Activated CD4-positive, CD25-positive, alpha-beta regulatory T cell treated with anti-CD3 and anti-CD28 coated beads, Interleukin-2, amount 50 U/mL, for 24 hours (primary cell): ENCODE measurements around the gene CNPY3.
"Not testable (repeated sequence)": the region's sequence is repeated elsewhere in the genome, so short reads cannot be mapped to it uniquely, and the experiment has no call there.

Experiments
- ATAC-seq, 2 donors: fragments of 150-1000 bp; cut with Tn5 transposase; one replicate each; pipeline ENCODE4 v1.10.0; 2021; ENCODE audit warnings: mild to moderate bottlenecking in 1 of 2, moderate library complexity in 1 of 2

The CNPY3 gene

DNA sequence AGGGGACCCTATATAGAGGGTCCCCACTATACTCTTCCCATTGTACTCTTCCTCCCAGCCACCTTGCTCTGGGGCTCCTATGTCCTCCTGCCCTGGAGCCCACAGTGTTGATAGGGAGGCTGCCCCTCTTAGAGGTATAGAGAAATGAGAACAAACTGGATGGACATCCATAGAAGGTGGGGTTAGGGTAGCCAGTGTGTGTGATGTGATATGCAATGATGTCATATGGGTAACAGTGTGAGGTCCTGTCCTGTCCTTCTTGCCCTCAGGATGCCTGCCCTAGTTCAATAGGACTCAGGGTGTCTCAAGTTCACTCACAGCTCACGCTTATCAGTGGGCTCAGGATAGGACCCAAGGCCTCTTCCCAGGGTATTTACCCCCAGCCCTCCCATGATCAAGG lies 13.0 kb upstream of the CNPY3 start:
- no peak for ATAC-seq

DNA sequence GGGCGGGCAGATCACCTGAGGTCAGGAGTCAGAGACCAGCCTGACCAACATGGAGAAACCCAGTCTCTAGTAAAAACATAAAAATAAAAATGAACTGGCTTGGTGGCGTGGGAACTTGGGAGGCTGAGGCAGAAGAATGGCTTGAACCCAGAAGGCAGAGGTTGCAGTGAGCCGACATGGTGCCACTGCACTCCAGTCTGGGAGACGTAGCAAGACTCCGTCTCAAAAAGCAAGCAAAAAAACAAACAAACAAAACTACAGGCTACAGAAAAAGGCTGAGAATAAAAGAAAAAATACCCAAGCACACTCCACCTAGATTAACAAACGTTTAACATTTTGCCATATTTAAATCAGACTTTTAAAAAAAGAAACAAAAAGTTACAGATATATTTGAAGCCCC lies 7.5 kb upstream of the CNPY3 start:
- no peak for ATAC-seq

DNA sequence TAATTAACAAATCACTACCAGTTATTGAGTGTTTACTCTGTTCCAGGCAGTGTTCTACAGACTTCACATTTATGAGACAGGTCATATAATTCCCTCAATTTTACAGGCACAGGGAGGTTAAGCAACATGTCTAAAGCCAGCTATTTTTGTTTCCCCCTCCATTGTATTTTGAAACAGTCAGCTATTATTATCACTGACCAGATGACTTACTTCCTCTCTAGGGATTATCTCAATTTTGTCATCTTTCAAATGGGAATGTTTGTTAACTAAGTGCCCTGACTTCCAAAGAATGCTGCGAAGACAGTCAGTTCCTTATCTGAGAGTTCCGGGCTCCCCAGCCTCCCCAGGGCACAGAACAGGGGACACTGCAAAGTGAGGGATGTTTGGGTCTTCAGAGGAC lies 5.6 kb upstream of the CNPY3 start:
- no peak for ATAC-seq

DNA sequence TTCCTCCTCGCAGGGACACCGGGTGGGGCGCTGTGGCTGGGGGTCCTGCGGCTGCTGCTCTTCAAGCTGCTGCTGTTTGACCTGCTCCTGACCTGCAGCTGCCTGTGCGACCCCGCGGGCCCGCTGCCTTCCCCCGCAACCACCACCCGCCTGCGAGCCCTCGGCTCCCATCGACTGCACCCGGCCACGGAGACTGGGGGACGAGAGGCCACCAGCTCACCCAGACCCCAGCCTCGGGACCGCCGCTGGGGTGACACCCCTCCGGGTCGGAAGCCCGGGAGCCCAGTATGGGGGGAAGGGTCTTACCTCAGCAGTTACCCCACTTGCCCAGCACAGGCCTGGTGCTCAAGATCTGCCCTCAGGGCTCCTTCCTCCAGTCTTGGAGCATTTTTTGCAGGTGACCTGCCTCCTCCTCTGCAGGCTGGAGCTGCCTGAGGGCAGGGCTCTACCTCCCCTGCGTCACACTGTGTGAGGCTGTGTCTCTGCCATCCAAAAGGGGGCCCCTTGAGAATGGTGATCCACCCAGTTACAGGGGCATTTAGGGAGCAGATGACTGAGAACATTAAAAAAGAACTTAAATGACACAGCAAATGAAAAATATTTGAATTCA lies 3.9 kb upstream of the CNPY3 start:
- ATAC-seq, result no peak

DNA sequence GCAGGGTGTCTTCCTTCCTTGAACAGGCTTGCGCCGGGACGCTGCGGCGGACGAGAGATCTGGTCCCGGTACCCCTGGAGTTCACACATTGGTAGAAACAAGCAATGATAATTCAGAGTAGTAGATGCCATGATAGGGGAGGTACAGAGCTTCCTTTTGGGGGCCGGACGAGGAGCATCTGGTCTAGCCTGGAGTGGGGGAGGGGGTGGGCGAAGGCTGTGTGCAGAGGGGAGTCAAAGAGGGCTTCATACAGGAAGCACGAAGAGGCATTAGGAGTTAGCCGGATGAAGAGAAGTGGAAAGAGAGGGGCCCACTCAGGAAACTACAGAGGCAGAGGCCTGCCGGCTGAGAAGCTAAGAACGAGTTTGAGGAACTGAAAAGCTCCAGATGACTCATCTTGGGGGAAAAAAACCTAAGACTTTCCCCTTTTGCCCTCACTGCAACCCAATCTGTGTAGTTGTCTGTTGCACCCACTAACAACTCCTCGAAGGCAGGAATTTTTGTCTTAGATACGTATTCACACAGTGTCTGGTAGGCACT lies 611 bp downstream of the CNPY3 start:
- peak; percentile 25 to 33 for ATAC-seq

DNA sequence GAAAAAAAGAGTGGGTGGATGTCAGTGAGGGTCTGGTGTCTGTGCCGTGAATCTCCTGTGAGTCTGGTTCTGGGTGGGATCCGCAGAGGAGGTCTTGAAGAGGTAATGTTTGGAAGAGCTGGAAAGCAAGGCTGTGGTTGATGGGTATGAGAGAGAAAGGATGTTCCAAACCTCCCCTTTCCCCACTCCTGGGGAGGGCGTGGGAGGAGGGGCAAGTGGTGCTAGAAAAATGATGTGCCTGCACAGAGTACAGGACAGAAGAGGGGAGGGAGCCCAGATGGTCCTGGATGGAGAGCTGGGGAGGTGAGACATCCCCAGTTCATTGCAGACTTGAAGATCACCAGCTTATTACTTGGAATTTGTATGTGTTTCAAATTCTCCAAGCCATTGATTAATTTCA lies 3.1 kb downstream of the CNPY3 start:
- no peak for ATAC-seq

DNA sequence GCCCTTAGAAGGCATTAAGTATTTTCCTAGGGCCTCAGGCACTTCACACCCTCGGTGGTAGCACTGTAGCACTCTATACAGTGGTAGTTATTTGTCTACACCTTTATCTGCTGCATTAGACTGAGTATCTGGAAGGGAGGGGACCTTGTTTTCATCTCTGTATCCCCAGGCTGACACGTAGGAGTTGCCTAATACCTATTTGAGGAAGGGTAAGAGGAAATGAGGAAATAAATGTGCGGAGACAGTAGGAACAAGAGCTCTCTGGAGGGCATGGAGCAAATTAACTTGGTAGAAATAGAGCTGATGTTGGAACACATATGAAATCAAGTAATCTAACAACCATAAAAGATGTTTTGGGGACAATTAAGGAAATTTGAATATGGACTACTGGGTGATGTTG lies 3.9 kb downstream of the CNPY3 start:
- no peak for ATAC-seq

DNA sequence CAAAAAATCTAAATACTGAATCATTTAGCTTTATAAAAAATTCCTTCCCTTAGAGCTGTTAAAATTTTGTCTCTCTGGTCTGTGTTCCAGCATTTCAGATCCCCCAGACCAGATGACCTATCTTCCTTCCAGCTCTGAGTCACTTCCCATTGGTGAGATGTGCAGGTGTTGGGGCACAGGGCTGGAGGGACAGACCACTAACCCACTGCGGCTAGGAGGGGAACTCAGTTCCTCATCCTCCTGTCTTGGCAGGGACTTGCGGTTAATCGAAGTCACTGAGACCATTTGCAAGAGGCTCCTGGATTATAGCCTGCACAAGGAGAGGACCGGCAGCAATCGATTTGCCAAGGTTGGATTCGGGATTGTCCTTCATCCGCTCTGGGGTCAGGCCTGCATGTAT lies 6.0 kb downstream of the CNPY3 start:
- no peak for ATAC-seq

DNA sequence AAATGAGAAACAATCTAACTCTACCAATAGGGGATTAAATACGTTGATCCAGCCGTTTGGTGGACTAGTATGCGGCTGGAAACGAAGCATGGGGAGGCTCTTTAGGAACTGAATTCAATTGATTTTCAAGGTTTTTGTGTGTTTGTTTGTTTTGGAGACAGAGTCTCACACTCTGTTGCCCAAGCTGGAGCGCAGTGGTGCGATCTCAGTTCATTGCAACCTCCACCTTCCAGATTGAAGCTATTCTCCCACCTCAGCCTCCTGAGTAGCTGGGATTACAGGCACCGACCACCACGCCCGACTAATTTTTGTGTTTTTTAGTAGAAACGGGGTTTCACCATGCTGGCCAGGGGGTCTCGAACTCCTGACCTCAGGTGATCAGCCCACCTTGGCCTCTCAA lies 7.1 kb downstream of the CNPY3 start:
- no peak for ATAC-seq

DNA sequence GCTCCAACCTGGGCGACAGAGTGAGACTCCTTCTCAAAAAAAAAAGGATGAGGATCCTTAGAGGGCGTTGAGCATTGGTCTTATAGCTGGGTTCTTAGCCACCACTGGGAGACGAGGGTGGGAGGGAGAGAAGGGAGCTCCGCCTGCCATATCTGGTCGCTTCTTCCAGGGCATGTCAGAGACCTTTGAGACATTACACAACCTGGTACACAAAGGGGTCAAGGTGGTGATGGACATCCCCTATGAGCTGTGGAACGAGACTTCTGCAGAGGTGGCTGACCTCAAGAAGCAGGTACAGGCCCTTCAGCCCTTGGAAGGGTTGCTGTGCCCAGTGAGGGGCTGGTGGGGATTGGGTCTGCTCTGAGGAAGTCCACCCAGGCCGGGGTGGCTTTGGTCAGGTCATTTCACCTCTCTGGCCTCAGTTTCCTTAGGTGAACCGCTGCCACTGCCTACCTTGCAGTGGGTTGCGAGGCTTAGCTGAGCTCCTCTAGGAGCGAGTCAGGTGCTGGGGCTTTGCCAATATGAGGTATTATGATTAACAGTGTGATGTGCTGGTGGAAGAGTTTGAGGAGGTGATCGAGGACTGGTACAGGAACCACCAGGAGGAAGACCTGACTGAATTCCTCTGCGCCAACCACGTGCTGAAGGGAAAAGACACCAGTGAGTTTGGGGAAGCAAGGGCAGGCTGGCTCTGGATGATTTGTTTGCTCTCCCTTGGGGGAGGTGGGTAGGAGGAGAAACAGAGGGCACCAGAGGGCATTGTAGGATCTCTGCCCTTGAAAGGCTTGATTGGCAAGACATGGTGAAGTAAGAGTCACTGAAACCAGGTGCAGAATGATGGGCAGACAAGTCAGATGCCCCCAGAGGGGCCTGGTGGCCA lies 8.5 kb downstream of the CNPY3 start:
- no peak for ATAC-seq

DNA sequence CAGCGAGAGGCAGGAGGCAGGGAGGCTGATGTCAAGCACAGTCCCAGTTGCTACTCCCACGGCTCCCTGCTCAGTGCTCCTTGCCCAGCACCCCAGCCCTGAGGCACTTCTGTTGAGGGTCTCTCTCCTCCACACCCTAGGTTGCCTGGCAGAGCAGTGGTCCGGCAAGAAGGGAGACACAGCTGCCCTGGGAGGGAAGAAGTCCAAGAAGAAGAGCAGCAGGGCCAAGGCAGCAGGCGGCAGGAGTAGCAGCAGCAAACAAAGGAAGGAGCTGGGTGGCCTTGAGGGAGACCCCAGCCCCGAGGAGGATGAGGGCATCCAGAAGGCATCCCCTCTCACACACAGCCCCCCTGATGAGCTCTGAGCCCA lies 9.1 kb downstream of the CNPY3 start:
- ATAC-seq, result no peak

DNA sequence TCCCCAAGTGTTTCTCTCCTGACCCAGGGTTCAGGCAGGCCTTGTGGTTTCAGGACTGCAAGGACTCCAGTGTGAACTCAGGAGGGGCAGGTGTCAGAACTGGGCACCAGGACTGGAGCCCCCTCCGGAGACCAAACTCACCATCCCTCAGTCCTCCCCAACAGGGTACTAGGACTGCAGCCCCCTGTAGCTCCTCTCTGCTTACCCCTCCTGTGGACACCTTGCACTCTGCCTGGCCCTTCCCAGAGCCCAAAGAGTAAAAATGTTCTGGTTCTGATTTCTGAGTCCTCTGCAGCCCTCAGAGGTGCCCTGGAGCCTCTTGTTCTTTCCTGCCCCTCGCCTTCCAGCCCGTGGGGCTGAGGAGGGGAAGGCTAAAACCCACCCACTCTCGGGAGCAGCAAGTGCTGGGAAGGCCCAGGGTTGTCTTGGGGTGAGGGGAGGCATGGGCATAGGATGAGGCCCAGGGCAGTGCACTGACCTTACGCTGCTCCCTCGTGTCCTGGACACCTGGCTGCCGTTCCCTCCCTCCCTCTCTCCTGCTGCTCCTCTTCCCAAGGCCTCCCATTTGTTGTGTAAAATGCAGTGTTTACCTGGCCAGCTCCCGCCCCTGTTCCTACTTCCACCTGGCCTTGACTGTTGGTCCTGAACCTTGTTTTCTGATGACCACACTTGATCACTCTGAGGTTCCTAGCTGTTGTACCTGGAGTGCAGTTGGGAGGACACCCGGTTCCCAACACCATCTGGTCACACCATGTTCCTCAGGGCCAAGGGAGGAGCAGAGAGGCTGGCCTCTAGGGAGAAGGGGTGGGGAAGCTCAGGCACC lies 9.9 kb downstream of the CNPY3 start:
- ATAC-seq, result no peak

DNA sequence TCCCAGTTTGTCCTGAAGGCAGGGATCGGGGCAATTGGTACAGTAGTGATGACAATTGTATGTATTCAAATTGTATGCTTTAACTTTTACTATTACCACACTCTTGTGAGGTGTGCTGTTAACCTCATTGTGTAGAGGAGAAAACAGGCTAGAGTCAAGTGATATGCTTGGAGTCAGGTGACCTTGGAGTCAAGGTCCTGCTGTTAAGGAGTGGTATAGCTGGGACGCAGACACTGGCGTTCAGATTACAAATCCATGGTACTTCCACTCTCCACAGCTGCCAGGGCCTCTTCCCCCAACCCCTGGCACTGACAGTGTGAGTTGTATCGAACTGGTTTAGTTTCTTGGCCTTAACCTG lies 10.5 kb downstream of the CNPY3 start:
- no peak for ATAC-seq

DNA sequence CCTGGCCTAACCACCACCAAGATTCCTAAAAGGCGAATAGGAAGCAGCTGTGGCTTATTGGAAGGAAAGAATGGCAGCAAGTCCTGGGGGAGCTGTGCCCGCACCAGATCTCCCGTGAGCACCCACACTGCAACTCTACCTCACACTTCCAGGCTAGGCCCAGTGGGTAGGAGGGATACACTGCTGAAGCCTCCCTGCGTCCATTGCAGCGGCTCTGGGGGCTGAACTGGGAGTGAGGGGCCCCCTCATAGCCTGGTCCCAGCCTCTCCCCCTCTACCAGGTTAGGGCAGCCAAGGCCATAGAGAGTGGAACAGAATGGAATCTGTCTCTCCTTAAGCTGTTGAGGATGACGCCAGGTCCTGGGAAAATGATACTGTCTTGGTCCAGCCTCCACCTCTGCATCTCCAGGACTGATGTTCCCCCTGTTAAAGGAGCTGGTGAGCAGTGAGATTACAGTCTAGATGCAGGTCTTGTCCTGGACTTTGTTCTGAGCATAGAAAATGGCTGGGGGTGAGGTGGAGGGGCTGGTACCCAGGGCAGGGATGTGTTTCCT lies 11.3 kb downstream of the CNPY3 start:
- no peak for ATAC-seq

DNA sequence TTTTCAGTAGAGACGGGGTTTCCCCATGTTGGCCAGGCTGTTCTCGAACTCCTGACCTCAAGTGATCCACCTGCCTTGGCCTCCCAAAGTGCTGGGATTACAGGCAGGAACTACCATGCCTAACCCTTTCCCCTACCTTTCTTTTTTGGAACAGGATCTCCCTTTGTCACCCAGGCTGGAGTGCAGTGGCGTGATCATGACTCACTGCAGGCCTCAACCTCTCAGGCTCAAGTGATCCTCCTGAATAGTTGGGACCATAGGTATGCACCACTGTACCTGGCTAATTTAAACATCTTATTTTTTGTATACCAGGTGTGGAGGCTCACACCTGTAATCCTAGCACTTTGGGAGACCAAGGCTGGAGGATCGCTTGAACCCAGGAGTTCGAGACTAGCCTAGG lies 12.1 kb downstream of the CNPY3 start:
- ATAC-seq, result not testable (repeated sequence)

DNA sequence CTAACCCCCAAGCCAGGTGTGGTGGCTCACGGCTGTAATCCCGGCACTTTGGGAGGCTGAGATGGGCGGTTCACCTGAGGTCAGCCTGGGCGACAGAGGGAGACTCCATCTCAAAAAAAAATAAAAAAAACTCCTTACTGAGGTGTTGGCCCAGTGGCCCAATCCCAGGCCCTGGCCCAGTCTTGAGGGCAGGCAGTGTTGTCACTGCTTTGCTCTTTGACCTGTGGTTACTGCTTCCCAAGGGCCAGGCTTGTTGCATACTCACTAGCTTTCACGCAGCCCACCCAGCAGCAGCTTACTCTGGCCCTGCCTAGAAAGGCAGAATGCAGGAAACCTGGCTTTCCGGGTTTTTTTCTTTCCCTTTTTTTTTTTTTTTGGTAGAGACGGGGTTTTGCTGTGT lies 13.2 kb downstream of the CNPY3 start:
- no peak for ATAC-seq

DNA sequence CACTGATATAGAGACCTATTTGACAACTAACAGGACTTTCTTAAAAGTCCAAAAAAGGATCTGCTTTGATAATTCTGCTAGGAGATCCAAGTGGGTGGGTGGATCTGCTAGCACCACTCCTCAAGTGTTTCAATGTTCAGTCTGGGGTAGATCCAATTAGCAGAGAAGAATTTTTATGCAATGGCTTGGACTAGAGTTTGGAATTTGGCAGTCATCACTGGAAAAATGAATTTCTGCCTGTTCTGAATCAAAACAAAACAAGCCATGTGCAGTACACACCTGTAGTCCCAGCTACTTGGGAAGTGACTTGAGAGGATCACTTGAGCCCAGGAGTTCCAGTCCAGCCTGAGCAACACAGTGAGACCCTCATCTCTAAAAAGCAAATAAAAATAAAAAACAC lies 18.7 kb downstream of the CNPY3 start:
- ATAC-seq, result no peak

DNA sequence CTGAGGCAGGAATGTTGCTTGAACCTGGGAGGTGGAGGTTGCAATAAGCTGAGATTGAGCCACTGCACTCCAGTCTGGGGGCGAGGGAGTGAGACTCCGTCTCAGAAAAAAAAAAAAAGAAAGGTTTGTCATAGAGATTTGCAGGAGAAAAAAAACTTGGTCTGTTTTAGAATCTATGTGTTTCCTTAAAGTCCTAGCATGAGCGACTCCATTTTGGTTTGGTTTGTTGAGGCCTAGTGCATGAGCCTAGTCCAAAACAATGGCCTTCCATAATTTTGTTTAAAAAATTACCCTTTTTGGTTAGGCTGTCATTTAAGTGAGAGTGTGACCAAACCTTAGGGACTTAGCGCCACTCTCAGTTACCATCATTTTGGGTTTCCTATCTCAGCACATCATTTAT lies 23.1 kb downstream of the CNPY3 start:
- ATAC-seq, result no peak

DNA sequence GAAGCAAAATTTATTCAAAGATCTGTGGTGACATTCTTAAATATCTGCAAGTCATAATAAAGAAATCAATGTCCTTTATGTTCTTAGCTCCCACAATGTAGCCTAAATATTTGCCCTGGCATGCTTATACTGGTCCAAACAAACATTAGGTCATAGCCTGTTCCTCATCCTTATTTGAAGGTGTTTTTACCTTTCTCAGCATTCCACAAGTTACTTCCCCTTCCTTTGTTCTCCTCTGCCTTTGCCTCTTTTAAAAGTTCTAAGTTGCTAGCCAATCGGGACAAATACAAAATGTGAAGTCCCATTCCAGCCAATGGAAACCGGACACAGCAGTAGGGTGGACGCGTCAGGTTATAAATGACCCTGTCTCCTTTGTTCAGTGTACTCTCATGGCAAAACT lies 25.1 kb downstream of the CNPY3 start:
- ATAC-seq, result not testable (repeated sequence)

DNA sequence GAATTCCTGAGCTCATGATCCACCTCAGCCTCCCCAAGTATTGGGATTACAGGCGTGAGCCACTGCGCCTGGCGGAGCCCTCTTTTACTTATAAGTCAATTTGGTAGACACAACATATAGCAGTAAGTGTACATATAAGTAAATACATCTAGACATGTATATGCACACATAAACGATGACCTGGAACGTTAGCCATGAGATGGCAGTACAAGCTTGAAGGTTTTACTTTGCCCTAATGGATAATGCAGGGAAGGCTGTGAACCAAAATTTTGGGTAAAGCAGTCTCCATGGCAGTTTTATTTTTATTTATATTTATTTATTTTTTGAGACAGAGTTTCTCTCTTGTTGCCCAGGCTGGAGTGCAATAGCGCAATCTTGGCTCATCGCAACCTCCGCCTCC lies 28.8 kb downstream of the CNPY3 start:
- ATAC-seq, result no peak

DNA sequence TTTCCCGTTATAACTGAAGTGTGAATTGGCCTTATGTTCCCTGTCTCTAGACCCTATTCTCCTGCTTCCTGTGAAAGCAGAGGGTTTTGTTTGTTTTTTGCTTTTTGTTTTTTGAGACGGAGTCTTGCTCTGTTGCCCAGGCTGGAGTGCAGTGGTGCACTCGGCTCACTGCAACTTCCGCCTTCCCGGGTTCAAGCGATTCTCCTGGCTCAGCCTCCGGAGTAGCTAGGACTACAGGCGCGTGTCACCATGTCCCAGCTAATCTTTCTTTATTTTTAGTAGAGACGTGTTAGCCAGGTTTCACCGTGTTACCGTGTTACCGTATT lies 30.6 kb downstream of the CNPY3 start:
- no peak for ATAC-seq

DNA sequence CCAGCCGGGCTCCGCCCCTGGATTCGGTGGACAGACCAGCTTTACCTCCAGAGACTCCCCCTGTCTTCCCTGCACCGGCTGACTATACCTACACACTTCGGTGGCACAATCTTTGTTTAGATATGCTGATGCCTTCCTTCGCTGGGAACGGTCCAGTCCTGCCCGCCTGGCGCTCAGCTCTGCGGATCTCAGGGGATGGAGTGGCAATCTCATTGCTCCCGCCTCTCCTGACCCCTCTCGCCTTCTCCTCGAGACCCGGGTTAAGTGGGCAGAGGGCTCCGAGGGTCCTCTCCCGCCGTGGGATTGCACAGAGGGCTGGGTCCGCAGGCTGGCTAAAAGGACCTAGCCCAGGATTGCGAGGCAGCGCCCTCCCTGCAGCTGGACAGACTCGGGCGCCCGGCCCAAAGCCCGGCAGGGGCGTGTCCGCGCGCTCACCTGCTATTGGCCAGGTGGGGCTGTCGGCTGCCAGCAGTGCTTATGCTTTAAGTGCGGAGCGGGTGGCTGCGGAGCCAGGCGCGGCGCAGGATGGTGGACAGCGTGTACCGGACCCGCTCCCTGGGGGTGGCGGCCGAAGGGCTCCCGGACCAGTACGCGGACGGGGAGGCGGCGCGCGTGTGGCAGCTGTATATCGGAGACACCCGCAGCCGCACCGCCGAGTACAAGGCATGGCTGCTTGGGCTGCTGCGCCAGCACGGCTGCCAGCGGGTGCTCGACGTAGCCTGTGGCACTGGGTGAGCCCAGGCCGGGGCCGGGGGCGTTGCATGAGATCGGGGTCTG lies 31.2 kb downstream of the CNPY3 start, which contains the start of gene GNMT:
GNMT (plus strand) TSS at position 512 of the 777 bp plus-strand sequence; CDS start at position 526, 14 bp downstream.
- ATAC-seq, result peak; percentile 79 to 83
